ENCODE data around the gene SLC9A1.
A peak's percentile ranks its signal among the peaks of the same experiment; 100 is the strongest.

SLC9A1 gene

DNA sequence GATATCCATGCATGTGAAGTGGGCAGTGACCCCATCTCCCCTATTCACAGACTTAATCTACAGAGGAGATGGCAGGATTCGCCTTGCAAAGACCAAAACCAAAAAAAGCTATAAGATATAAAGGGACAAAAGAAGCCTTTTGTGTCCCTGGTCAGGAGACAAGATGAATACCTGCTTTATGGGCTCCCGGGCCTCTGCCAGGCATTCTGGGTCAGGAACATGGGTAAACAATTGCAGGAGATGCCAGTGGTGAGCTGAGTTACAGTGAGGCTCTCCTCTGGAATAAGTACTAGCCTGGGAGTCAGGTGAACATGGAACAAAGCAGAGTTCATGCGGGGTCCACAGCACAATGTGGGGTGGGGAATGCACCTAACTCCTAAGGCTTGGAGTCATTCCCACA, 4.7 kb downstream of the SLC9A1 start:
- no peak for DNase-seq

- DNase-seq, result no peak
Observed at GRCh38 chr1:27149762-27150113, 5.2 kb downstream of the SLC9A1 start.

GRCh38 chr1:27149084-27149761, 5.7 kb downstream of the SLC9A1 start:
- no peak for DNase-seq

- no peak for DNase-seq
Observed at GRCh38 chr1:27148591-27148990, 6.3 kb downstream of the SLC9A1 start.

- DNase-seq, result no peak
Observed at GRCh38 chr1:27147842-27148518, 6.9 kb downstream of the SLC9A1 start.

- DNase-seq, result no peak
Observed at GRCh38 chr1:27145934-27146354, 9.0 kb downstream of the SLC9A1 start.

GRCh38 chr1:27144920-27145661, 9.8 kb downstream of the SLC9A1 start:
- no peak for DNase-seq

GRCh38 chr1:27144049-27144748, 10.7 kb downstream of the SLC9A1 start:
- DNase-seq, result no peak

GRCh38 chr1:27143401-27143800, 11.5 kb downstream of the SLC9A1 start:
- no peak for DNase-seq

DNA sequence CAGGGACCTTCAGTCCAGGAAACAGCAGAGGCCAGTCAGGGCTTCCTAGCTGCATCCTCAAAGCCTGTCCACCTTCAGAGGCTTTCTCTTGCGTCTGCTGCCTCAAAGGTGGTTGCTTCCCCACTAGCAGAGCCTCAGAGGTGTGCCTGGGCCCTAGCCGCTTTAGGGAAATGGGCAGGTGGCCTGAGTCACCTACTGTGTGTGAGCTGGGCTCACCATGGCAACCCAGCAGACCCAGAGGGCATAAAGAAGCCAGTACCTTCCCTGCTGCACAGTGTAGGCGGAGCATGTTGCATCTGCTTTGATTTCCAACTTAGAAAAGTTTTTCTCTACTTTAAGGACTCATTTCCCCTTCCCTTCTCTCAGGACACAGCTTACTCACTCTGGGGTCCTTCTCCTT, 12.5 kb downstream of the SLC9A1 start:
- DNase-seq, result peak in 1 of 2 experiments; percentile 28

- DNase-seq, result no peak
Observed at GRCh38 chr1:27141266-27142003, 13.5 kb downstream of the SLC9A1 start.

- no peak for DNase-seq
Observed at GRCh38 chr1:27139980-27140379, 14.9 kb downstream of the SLC9A1 start.

GRCh38 chr1:27138927-27139326, 16.0 kb downstream of the SLC9A1 start:
- no peak for DNase-seq

- no peak for DNase-seq
Observed at GRCh38 chr1:27138368-27138767, 16.6 kb downstream of the SLC9A1 start.

DNA sequence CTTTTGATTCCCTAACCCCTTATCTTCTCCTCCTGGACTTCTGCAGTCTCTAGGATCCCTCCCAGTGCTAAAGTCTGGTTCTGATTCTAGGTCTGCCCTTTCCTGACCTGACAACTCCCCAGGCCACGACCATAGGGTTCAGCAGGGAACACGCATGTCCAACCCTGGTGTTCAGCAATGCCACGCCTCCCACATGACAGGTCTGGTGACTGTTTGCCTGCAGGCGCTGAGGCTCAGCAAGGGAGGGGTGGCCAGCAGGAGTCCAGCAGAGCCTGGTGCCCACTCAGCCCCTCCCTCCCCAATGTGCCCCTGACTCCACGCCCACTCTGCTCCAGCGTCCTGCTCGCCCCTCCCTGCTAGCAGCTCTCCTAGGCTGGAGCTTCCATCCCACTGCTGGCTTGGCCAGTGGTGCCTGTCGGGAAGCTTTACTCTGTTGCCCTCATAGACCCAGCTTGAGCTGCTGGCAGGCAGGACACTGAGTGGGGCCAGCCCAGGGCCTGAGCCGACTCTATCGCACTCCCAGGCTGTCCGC, 17.3 kb downstream of the SLC9A1 start:
- DNase-seq, result peak; percentile 29 to 41

DNA sequence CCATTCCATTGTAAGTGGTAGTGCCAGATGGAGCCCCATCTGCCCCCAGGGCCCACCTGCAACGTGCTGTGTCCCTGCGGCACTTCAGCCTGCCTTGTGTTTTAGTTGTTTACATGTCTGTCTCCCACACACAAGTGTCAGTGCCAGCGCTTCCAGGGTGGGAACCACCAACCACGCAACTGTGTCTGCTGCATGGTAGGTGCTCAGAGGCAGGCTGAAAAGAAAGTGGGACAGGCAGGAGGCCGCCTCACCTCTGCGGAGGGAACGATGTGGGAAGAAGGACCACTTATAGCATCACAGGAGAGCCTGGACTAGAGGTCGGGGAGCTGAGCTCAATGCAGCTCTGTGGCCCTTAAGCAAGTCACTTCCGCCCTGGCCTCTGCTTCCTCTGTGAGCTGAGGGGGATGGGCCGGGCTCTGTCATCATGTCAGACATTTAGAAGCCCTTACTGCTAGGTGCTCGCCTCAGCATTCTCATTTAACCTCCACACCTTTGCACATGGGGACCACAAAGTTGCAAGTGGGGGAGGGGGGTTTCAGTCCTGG, 17.9 kb downstream of the SLC9A1 start:
- peak; percentile 83 to 87 for DNase-seq

- DNase-seq, result peak; percentile 39 to 52
Observed at GRCh38 chr1:27136236-27136551, 18.7 kb downstream of the SLC9A1 start.

DNA sequence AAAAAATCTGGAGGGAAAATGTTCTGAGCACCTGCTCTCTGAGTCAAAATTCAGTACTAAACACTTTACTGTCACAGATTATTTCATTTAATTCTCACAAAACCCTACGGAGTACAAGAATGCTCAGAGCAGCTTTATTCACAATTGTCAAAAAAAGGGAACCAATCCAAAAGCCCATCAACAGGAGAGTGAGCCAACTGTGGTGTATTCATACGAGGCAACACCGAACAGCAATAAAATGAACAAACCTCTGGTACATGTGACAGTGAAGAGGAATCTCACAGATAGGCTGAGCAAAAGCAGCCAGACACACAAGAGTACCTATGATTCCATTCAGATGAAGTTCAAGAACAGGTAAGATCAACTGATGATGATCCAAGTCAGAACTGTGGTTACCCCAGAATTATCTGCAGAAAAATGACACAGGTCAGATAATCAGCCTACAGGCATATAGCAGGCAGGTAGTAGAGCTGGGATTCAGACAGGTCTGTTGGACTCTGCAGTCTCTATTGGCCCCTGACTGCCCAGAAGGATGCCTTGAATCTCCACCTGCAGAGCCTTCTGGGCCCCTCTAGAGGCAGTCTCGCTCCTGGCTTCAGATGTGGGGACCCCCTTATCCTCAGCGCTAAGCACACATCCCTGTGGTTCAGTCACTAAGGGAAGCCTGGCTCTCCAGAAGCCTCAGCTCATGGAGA, 19.2 kb downstream of the SLC9A1 start:
- DNase-seq, result no peak

DNA sequence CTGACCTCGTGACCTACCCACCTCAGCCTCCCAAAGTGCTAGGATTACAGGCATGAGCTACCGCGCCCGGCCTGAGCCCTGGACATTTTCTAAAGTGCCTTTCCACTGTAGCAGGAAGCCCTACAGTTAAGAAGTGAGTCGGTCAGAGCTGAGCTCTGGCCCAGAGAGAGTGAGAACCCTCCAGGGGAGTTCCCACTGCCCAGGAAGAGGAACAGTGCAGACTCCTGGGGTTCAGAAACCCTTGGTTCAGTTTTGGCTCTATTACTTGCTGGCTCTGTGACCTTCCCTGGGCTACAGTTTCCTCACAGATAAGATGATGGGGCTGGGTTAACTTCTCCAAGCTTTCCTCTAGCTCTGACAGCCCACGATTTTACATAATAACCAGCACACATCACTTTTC, 20.9 kb downstream of the SLC9A1 start:
- DNase-seq, result no peak

DNA sequence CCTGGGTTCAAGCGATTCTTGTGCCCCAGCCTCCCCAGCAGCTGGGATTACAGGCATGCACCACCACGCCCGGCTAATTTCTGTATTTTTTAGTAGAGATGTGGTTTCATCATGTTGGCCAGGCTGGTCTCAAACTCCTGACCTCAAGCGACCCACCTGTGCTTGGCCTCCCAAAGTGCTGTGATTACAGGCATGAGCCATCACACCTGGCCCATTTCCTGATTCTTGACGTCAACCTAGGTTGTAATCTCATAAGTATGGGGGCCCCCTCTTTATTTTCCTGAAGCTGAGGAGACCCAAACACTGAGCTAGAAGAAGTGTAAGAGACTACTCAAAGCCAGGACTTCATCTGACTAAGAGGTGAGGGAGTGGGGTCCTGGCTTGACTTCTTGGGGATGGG, 21.8 kb downstream of the SLC9A1 start:
- DNase-seq, result no peak

DNA sequence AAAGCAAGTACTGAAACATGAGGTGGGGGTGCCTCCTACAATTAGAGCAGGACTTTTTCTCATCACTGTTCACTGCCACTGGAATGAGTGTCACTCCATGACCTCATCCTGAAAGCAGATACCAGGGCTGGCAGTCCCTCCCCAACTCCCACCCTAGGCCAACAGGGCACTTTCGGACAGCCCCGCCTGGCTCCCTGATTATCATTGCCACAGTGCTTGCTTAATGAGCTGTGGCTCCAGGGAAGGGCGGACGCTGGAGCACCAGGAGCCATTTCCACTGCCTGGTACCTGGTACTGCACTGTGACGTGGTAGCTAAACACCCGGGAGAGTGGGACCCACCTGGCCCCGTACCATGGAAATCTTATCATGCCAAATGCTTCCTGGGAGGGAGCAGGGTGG, 22.3 kb downstream of the SLC9A1 start:
- DNase-seq, result no peak

- no peak for DNase-seq
Observed at GRCh38 chr1:27132147-27132546, 22.8 kb downstream of the SLC9A1 start.

All from activated CD4-positive, alpha-beta T cell treated with anti-CD3 and anti-CD28 coated beads, Interleukin-2, amount 50 U/mL, for 48 hours (primary cell).